ENCODE measurements around the gene CACNA1H. TPM values are rescaled to one million over a fixed set of nuclear protein-coding genes. Genes with fewer than 3 reads are reported as not detected.

Gene CACNA1H
- total and polyA plus RNA-seq, 2 experiments from 2014 or later, result 0.11 TPM; not detected in 1

DNA sequence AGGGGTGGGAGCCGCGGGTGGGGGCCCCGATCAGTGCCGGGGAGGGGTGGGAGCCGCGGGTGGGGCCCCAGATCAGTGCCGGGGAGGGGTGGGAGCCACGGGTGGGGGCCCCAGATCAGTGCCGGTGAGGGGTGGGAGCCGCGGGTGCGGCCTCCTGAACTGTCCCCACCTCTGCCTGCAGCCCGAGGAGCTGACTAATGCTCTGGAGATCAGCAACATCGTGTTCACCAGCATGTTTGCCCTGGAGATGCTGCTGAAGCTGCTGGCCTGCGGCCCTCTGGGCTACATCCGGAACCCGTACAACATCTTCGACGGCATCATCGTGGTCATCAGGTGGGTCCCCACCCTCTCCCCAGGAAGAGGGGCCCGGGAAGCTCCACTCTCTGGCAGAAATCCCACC is 52.0 kb downstream of the CACNA1H start:
- H4K20me1 ChIP-seq (ENCODE audit: insufficient read depth), result no peaks in the 10 kb centered on the region
- no peaks in the 10 kb centered on the region for H3K27me3 ChIP-seq (replicated peaks; ENCODE audit: insufficient read depth)
- in situ Hi-C loops (cut with MboI), result no loop called here
- H3F3A ChIP-seq (ENCODE audit: insufficient read depth), result no peaks in the 10 kb centered on the region
- no peaks in the 10 kb centered on the region for H3K79me2 ChIP-seq (ENCODE audit: insufficient read depth)
- no peak overlapping the region for H3K9ac ChIP-seq
- no peak overlapping the region for H3K27ac ChIP-seq
- H3K4me3 ChIP-seq, result no peak overlapping the region
- H3K4me1 ChIP-seq (ENCODE audit: insufficient read depth), result no peaks in the 10 kb centered on the region
- no peaks in the 10 kb centered on the region for H3K9me3 ChIP-seq (ENCODE audit: low read depth)
- no peaks in the 10 kb centered on the region for H3K36me3 ChIP-seq (ENCODE audit: low read depth)
- WGBS, 2 experiments (ENCODE audit: low coverage in 1 of 2, low lambda C conversion rate in 2 of 2, missing lambda C conversion rate in 2 of 2), result 64 to 72% methylated on average over 8 to 15 of the region's 21 CpGs
- no peak overlapping the region for H2AFZ ChIP-seq
- TF ChIP-seq EZH2 (IDR thresholded peaks at IDR 0.05; ENCODE audit: insufficient read depth, poor library complexity, severe bottlenecking) (no peak), EZH2phosphoT487 (IDR thresholded peaks at IDR 0.05; ENCODE audit: insufficient read depth, low read depth) (no peak)
- no peak for DNase-seq
- no peak overlapping the region for H3K4me2 ChIP-seq (ENCODE audit: unreplicated experiment)
- H3K9me2 ChIP-seq (ENCODE audit: insufficient read depth), result no peaks in the 10 kb centered on the region

- Histone ChIP-seq H3K4me2 (ENCODE audit: unreplicated experiment) (no peak overlapping the region), H4K20me1 (ENCODE audit: insufficient read depth) (no peaks in the 10 kb centered on the region), H3K9me2 (ENCODE audit: insufficient read depth) (no peaks in the 10 kb centered on the region), H3K9ac (no peak overlapping the region), H2AFZ (no peak overlapping the region), H3K79me2 (ENCODE audit: insufficient read depth) (no peaks in the 10 kb centered on the region), H3K36me3 (ENCODE audit: low read depth) (no peaks in the 10 kb centered on the region), H3K27me3 (replicated peaks; ENCODE audit: insufficient read depth) (no peaks in the 10 kb centered on the region), H3K4me1 (ENCODE audit: insufficient read depth) (no peaks in the 10 kb centered on the region), H3K4me3 (no peak overlapping the region), H3K9me3 (ENCODE audit: low read depth) (no peaks in the 10 kb centered on the region), H3K27ac (no peak overlapping the region), H3F3A (ENCODE audit: insufficient read depth) (no peaks in the 10 kb centered on the region)
- DNase-seq, result no peak
- in situ Hi-C loops (cut with MboI), result no loop called here
- TF ChIP-seq EZH2phosphoT487 (IDR thresholded peaks at IDR 0.05; ENCODE audit: insufficient read depth, low read depth) (no peak), EZH2 (IDR thresholded peaks at IDR 0.05; ENCODE audit: insufficient read depth, poor library complexity, severe bottlenecking) (no peak)
- WGBS, 2 experiments (ENCODE audit: low coverage in 1 of 2, low lambda C conversion rate in 2 of 2, missing lambda C conversion rate in 2 of 2), result 43 to 49% methylated on average over 8 to 9 of the region's 9 CpGs
Observed at GRCh38 chr16:1206326-1206725, 53.4 kb downstream of the CACNA1H start.

DNA sequence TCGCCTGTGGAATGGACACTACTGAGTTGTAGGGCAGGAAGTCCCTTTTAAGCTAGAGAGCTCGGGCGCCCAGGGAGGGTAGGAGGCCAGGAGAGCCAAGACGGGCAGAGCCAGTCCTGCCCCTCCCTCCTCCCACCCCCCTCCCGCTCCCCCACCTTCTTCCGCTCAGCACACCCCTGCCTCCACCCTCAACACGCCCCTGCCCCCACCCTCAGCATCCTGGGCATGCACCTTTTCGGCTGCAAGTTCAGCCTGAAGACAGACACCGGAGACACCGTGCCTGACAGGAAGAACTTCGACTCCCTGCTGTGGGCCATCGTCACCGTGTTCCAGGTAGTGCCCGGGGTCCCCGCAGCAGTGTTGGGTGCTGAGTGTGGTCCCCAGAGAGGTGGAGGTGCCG is 53.9 kb downstream of the CACNA1H start:
- no peak for DNase-seq
- Histone ChIP-seq H3K27ac (no peak overlapping the region), H3K4me1 (ENCODE audit: insufficient read depth) (no peaks in the 10 kb centered on the region), H2AFZ (no peak overlapping the region), H3F3A (ENCODE audit: insufficient read depth) (no peaks in the 10 kb centered on the region), H3K27me3 (replicated peaks; ENCODE audit: insufficient read depth) (no peaks in the 10 kb centered on the region), H4K20me1 (ENCODE audit: insufficient read depth) (no peaks in the 10 kb centered on the region), H3K36me3 (ENCODE audit: low read depth) (no peaks in the 10 kb centered on the region), H3K9me2 (ENCODE audit: insufficient read depth) (no peaks in the 10 kb centered on the region), H3K4me2 (ENCODE audit: unreplicated experiment) (no peak overlapping the region), H3K4me3 (no peak overlapping the region), H3K9ac (no peak overlapping the region), H3K9me3 (ENCODE audit: low read depth) (no peaks in the 10 kb centered on the region), H3K79me2 (ENCODE audit: insufficient read depth) (no peaks in the 10 kb centered on the region)
- TF ChIP-seq EZH2phosphoT487 (IDR thresholded peaks at IDR 0.05; ENCODE audit: insufficient read depth, low read depth), result no peak
- no peak for TF ChIP-seq EZH2 (IDR thresholded peaks at IDR 0.05; ENCODE audit: insufficient read depth, poor library complexity, severe bottlenecking)
- in situ Hi-C loops (cut with MboI), result no loop called here
- 66 to 81% methylated on average over 11 to 16 of the region's 16 CpGs for WGBS, 2 experiments (ENCODE audit: low coverage in 1 of 2, low lambda C conversion rate in 2 of 2, missing lambda C conversion rate in 2 of 2)

- H3K9me3 ChIP-seq (ENCODE audit: low read depth), result no peaks in the 10 kb centered on the region
- no peak overlapping the region for H3K4me2 ChIP-seq (ENCODE audit: unreplicated experiment)
- no peak for DNase-seq
- H4K20me1 ChIP-seq (ENCODE audit: insufficient read depth), result no peaks in the 10 kb centered on the region
- H3K4me1 ChIP-seq (ENCODE audit: insufficient read depth), result no peaks in the 10 kb centered on the region
- H3K27ac ChIP-seq, result no peak overlapping the region
- no peaks in the 10 kb centered on the region for H3F3A ChIP-seq (ENCODE audit: insufficient read depth)
- H3K36me3 ChIP-seq (ENCODE audit: low read depth), result no peaks in the 10 kb centered on the region
- H3K9me2 ChIP-seq (ENCODE audit: insufficient read depth), result no peaks in the 10 kb centered on the region
- TF ChIP-seq EZH2phosphoT487 (IDR thresholded peaks at IDR 0.05; ENCODE audit: insufficient read depth, low read depth) (no peak), EZH2 (IDR thresholded peaks at IDR 0.05; ENCODE audit: insufficient read depth, poor library complexity, severe bottlenecking) (no peak)
- no peak overlapping the region for H3K9ac ChIP-seq
- H2AFZ ChIP-seq, result no peak overlapping the region
- no peaks in the 10 kb centered on the region for H3K79me2 ChIP-seq (ENCODE audit: insufficient read depth)
- no peak overlapping the region for H3K4me3 ChIP-seq
- WGBS, 2 experiments (ENCODE audit: low coverage in 1 of 2, low lambda C conversion rate in 2 of 2, missing lambda C conversion rate in 2 of 2), result 68 to 71% methylated on average over 21 to 22 of the region's 22 CpGs
- in situ Hi-C loops (cut with MboI), result no loop called here
- H3K27me3 ChIP-seq (replicated peaks; ENCODE audit: insufficient read depth), result no peaks in the 10 kb centered on the region
Observed at GRCh38 chr16:1208239-1208830, 55.4 kb downstream of the CACNA1H start.

DNA sequence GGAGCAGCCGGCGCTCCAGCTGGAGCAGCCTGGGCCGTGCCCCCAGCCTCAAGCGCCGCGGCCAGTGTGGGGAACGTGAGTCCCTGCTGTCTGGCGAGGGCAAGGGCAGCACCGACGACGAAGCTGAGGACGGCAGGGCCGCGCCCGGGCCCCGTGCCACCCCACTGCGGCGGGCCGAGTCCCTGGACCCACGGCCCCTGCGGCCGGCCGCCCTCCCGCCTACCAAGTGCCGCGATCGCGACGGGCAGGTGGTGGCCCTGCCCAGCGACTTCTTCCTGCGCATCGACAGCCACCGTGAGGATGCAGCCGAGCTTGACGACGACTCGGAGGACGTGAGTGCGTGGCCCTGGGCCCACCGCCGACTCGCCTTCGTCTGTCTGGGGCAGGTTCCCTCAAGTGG is 56.2 kb downstream of the CACNA1H start:
- H3K27ac ChIP-seq, result no peak overlapping the region
- no peaks in the 10 kb centered on the region for H3K27me3 ChIP-seq (replicated peaks; ENCODE audit: insufficient read depth)
- H3K4me1 ChIP-seq (ENCODE audit: insufficient read depth), result no peaks in the 10 kb centered on the region
- H2AFZ ChIP-seq, result no peak overlapping the region
- no peaks in the 10 kb centered on the region for H3F3A ChIP-seq (ENCODE audit: insufficient read depth)
- DNase-seq, result no peak
- no peak overlapping the region for H3K9ac ChIP-seq
- no peak for TF ChIP-seq EZH2phosphoT487 (IDR thresholded peaks at IDR 0.05; ENCODE audit: insufficient read depth, low read depth)
- TF ChIP-seq EZH2 (IDR thresholded peaks at IDR 0.05; ENCODE audit: insufficient read depth, poor library complexity, severe bottlenecking), result no peak
- H4K20me1 ChIP-seq (ENCODE audit: insufficient read depth), result no peaks in the 10 kb centered on the region
- 84 to 89% methylated on average over 31 to 37 of the region's 43 CpGs for WGBS, 2 experiments (ENCODE audit: low coverage in 1 of 2, low lambda C conversion rate in 2 of 2, missing lambda C conversion rate in 2 of 2)
- no peaks in the 10 kb centered on the region for H3K9me2 ChIP-seq (ENCODE audit: insufficient read depth)
- H3K79me2 ChIP-seq (ENCODE audit: insufficient read depth), result no peaks in the 10 kb centered on the region
- H3K9me3 ChIP-seq (ENCODE audit: low read depth), result no peaks in the 10 kb centered on the region
- in situ Hi-C loops (cut with MboI), result no loop called here
- no peak overlapping the region for H3K4me2 ChIP-seq (ENCODE audit: unreplicated experiment)
- H3K4me3 ChIP-seq, result no peak overlapping the region
- H3K36me3 ChIP-seq (ENCODE audit: low read depth), result no peaks in the 10 kb centered on the region

Data from GM23248 (cell line).